H1 (cell line): ENCODE results near the gene TTC9. TPM values are rescaled to one million over a fixed set of nuclear protein-coding genes. Genes with fewer than 3 reads are reported as not detected.

Experiments
- CTCF ChIA-PET: fragments of 300-600 bp; sonication (Branson Sonifier 250); formaldehyde crosslinking; loops from one replicate; lab custom pipeline; 2021; ENCODE audit not compliant: partially characterized antibody; lab: Charles Lee
- POLR2A ChIA-PET: fragments of 300-600 bp; sonication (Branson Sonifier 250); formaldehyde crosslinking; loops from one replicate; lab custom pipeline; 2021; ENCODE audit warnings: inconsistent platforms; ENCODE audit not compliant: partially characterized antibody; lab: Charles Lee
- DNase-seq, 2 experiments: peaks; one replicate each; pipeline versions ENCODE4 v3.0.0 to v3.0.0-alpha.2; 2010 to 2022; ENCODE audit warnings: low spot score in 2 of 2, low read depth in 1 of 2, mixed read lengths in 1 of 2
- FAIRE-seq: peaks from 2 replicates; lab custom pipeline; 2011; peaks lifted over from hg19 to GRCh38; lab: Jason Lieb, UNC
- H2AFZ ChIP-seq: 2 replicates; pipeline ENCODE4 v1.8.1; 2012; ENCODE audit warnings: low read length, inconsistent platforms
- H2AK5ac ChIP-seq: 2 replicates; pipeline ENCODE4 v1.6.1; 2013; ENCODE audit warnings: low read depth, low read length
- H2BK120ac ChIP-seq: replicated peaks from 2 replicates; pipeline ENCODE3; 2013; ENCODE audit warnings: low read depth, low read length, inconsistent platforms
- H2BK12ac ChIP-seq: 2 replicates; pipeline ENCODE4 v1.6.1; 2013; ENCODE audit warnings: low read depth, low read length
- H2BK15ac ChIP-seq: 2 replicates; pipeline ENCODE4 v1.6.1; 2013; ENCODE audit warnings: low read length
- H2BK20ac ChIP-seq: 2 replicates; pipeline ENCODE4 v1.6.1; 2013; ENCODE audit warnings: low read length
- H2BK5ac ChIP-seq: 2 replicates; pipeline ENCODE4 v1.6.1; 2013; ENCODE audit warnings: low read depth, low read length
- H3K14ac ChIP-seq: 2 replicates; pipeline ENCODE4 v1.6.1; 2013; ENCODE audit warnings: inconsistent platforms; ENCODE audit not compliant: insufficient read length
- H3K18ac ChIP-seq: 2 replicates; pipeline ENCODE4 v1.6.1; 2013; ENCODE audit warnings: low read length; ENCODE audit errors: extremely low read depth
- H3K23ac ChIP-seq: 2 replicates; pipeline ENCODE4 v1.6.1; 2013; ENCODE audit warnings: inconsistent platforms; ENCODE audit not compliant: insufficient read length
- H3K23me2 ChIP-seq: 2 replicates; pipeline ENCODE4 v1.6.1; 2013; ENCODE audit warnings: low read depth, low read length
- H3K27ac ChIP-seq: 2 replicates; pipeline ENCODE4 v1.6.1; 2011; ENCODE audit warnings: low read depth, low read length, inconsistent platforms
- H3K27me3 ChIP-seq, 4 experiments: replicated peaks in 1 of 4; 1 replicate in 1 of 4; 2 replicates in 3 of 4; pipeline versions ENCODE4 v1.6.1 to v1.8.1; 2011 to 2013; ENCODE audit warnings: low read length in 3 of 4, mild to moderate bottlenecking in 3 of 4, inconsistent platforms in 2 of 4, mixed read lengths in 2 of 4, moderate library complexity in 1 of 4; ENCODE audit not compliant: control insufficient read depth in 3 of 4, insufficient read depth in 3 of 4; ENCODE audit errors: extremely low read depth in 1 of 4
- H3K36me3 ChIP-seq, 4 experiments: 2 replicates each; pipeline versions ENCODE4 v1.6.1 to v1.8.1; 2011 to 2013; ENCODE audit warnings: mild to moderate bottlenecking in 4 of 4, low read length in 3 of 4, moderate library complexity in 2 of 4, control low read depth in 1 of 4, inconsistent platforms in 1 of 4; ENCODE audit not compliant: insufficient read depth in 4 of 4, control insufficient read depth in 2 of 4
- H3K4ac ChIP-seq: replicated peaks from 2 replicates; pipeline ENCODE3; 2013; ENCODE audit warnings: low read length, low read depth, mixed read lengths, inconsistent platforms; ENCODE audit not compliant: insufficient read length
- H3K4me1 ChIP-seq, 4 experiments: replicated peaks in 1 of 4; 1 replicate in 1 of 4; 2 replicates in 3 of 4; pipeline versions ENCODE4 v1.6.1 to v1.8.1; 2011 to 2013; ENCODE audit warnings: low read length in 3 of 4, inconsistent platforms in 2 of 4, mixed read lengths in 1 of 4; ENCODE audit not compliant: insufficient read depth in 4 of 4, control insufficient read depth in 3 of 4
- H3K4me2 ChIP-seq, 2 experiments: 2 replicates each; pipeline versions ENCODE4 v1.6.1 to v1.8.1; 2011 to 2013; ENCODE audit warnings: low read depth in 2 of 2, low read length in 2 of 2, control low read depth in 1 of 2, inconsistent platforms in 1 of 2, mild to moderate bottlenecking in 1 of 2; ENCODE audit not compliant: insufficient read depth in 1 of 2
- H3K4me3 ChIP-seq, 4 experiments: fragments of 200-600, 300-600 bp in 1 of 4; sonication (generic), shearing (Covaris generic), sonication (Bioruptor Twin) in 1 of 4; 2 replicates each; pipeline versions ENCODE4 v1.5.1 to v1.8.1; 2011 to 2016; ENCODE audit warnings: low read length in 4 of 4, low read depth in 3 of 4, control low read depth in 2 of 4, inconsistent platforms in 2 of 4, mild to moderate bottlenecking in 2 of 4, mixed read lengths in 1 of 4, moderate library complexity in 1 of 4; ENCODE audit not compliant: insufficient read depth in 2 of 4; ENCODE audit errors: extremely low read depth in 1 of 4
- H3K56ac ChIP-seq: replicated peaks from 2 replicates; pipeline ENCODE3; 2013; ENCODE audit warnings: low read depth, mild to moderate bottlenecking, mixed read lengths, low read length, inconsistent platforms; ENCODE audit not compliant: insufficient read length
- H3K79me1 ChIP-seq: 2 replicates; pipeline ENCODE4 v1.6.1; 2013; ENCODE audit warnings: low read depth, low read length, control low read depth
- H3K79me2 ChIP-seq, 2 experiments: 2 replicates each; pipeline versions ENCODE4 v1.6.1 to v1.8.1; 2012 to 2013; ENCODE audit warnings: low read length in 2 of 2, mild to moderate bottlenecking in 2 of 2, inconsistent platforms in 1 of 2; ENCODE audit not compliant: insufficient read depth in 2 of 2, control insufficient read depth in 1 of 2
- H3K9ac ChIP-seq, 4 experiments: replicated peaks in 1 of 4; 1 replicate in 1 of 4; 2 replicates in 3 of 4; pipeline versions ENCODE4 v1.6.1 to v1.8.1; 2011 to 2013; ENCODE audit warnings: low read depth in 3 of 4, low read length in 3 of 4, control low read depth in 2 of 4, mild to moderate bottlenecking in 2 of 4, moderate library complexity in 2 of 4, inconsistent platforms in 1 of 4; ENCODE audit errors: extremely low read depth in 1 of 4
- H3K9me3 ChIP-seq, 2 experiments: 2 replicates each; pipeline versions ENCODE4 v1.6.1 to v1.8.1; 2012 to 2013; ENCODE audit warnings: mild to moderate bottlenecking in 2 of 2, moderate library complexity in 2 of 2, control low read depth in 1 of 2, inconsistent platforms in 1 of 2, low read depth in 1 of 2, low read length in 1 of 2, mixed read lengths in 1 of 2; ENCODE audit not compliant: insufficient read depth in 2 of 2
- H4K20me1 ChIP-seq, 2 experiments: replicated peaks in 1 of 2; 2 replicates each; pipeline versions ENCODE3 to v1.8.1; 2011 to 2013; ENCODE audit warnings: inconsistent platforms in 2 of 2, low read length in 2 of 2, mild to moderate bottlenecking in 1 of 2; ENCODE audit not compliant: insufficient read depth in 2 of 2, control insufficient read depth in 1 of 2
- H4K5ac ChIP-seq: 2 replicates; pipeline ENCODE4 v1.6.1; 2013; ENCODE audit warnings: low read length, low read depth, mixed read lengths, inconsistent platforms; ENCODE audit not compliant: insufficient read length
- H4K8ac ChIP-seq: 2 replicates; pipeline ENCODE4 v1.8.0; 2013; ENCODE audit warnings: mild to moderate bottlenecking, moderate library complexity, low read length, inconsistent platforms; ENCODE audit not compliant: insufficient read depth; ENCODE audit errors: extremely low read depth
- H4K91ac ChIP-seq: replicated peaks from 2 replicates; pipeline ENCODE3; 2013; ENCODE audit warnings: low read length, mixed read lengths, inconsistent platforms; ENCODE audit not compliant: insufficient read length
- BACH1 ChIP-seq: IDR thresholded peaks from 2 replicates; pipeline ENCODE4 v1.6.1; 2012; ENCODE audit warnings: low read length, improper control_type of control experiment
- CBX5 ChIP-seq: fragments of 300-800, 300-1000 bp; sonication (generic); IDR thresholded peaks from 2 replicates; pipeline ENCODE4 v1.7.1; 2016; ENCODE audit warnings: antibody characterized with exemption, low read length, low read depth
- JUN ChIP-seq: IDR thresholded peaks from 2 replicates; pipeline ENCODE4 v1.6.1; 2011; ENCODE audit warnings: low read depth, mild to moderate bottlenecking, improper control_type of control experiment, low read length
- RFX5 ChIP-seq: IDR thresholded peaks from 2 replicates; pipeline ENCODE4 v1.6.1; 2011; ENCODE audit warnings: low read depth, low read length, improper control_type of control experiment, borderline replicate concordance
- RXRA ChIP-seq: IDR thresholded peaks from 2 replicates; pipeline ENCODE4 v1.6.1; 2011; ENCODE audit warnings: low read depth, mild to moderate bottlenecking, low read length, moderate library complexity; ENCODE audit not compliant: insufficient read depth
- SAP30 ChIP-seq: fragments of 300-600 bp; sonication (generic); IDR thresholded peaks from 2 replicates; pipeline ENCODE4 v1.7.1; 2012; ENCODE audit warnings: low read length, moderate library complexity, mild to moderate bottlenecking, inconsistent platforms; ENCODE audit not compliant: insufficient read depth, insufficient replicate concordance
- SUZ12 ChIP-seq: fragments of 200-600 bp; sonication (generic); IDR thresholded peaks from 2 replicates; pipeline ENCODE4 v1.6.1; 2012; ENCODE audit warnings: mild to moderate bottlenecking, inconsistent platforms, low read length, moderate library complexity, mixed read lengths
- whole genome bisulfite sequencing, 2 experiments: shearing (Covaris generic) in 1 of 2; methylation state at CpG; one replicate each; pipeline versions ENCODE4 v1.1.6 to v1.1.7; 2013 to 2015; ENCODE audit warnings: low lambda C conversion rate in 2 of 2, mixed read lengths in 2 of 2, inconsistent platforms in 1 of 2, low coverage in 1 of 2, missing lambda C conversion rate in 1 of 2; ENCODE audit not compliant: insufficient replicate concordance in 2 of 2, insufficient coverage in 1 of 2, insufficient read length in 1 of 2; ENCODE audit errors: extremely low coverage in 1 of 2, missing lambda C conversion rate in 1 of 2; 5-methylcytosine and 5-hydroxymethylcytosine counted together
- polyA plus RNA-seq, 7 experiments: library from polyadenylated mRNA; depleted of rRNA in 3 of 7; stranded (reverse) in 5 of 7; unstranded in 2 of 7; fragments of >200 nt in 5 of 7; fragments of 200-250 nt in 2 of 7; gene quantifications; 1 replicate in 5 of 7; 2 replicates in 1 of 7; 4 replicates in 1 of 7; pipeline versions ENCODE4 v1.2.1 to v1.2.3, GENCODE V29; 2011 to 2013; ENCODE audit warnings: missing spikeins in 2 of 7, mixed read lengths in 2 of 7
- total RNA-seq: library from RNA; stranded (reverse); fragmentation: NEBNext Ultra II Directional; extraction: Animal tissue kit (Norgen Biotek cat#: 25700); gene quantifications from 2 replicates; pipeline ENCODE4 v1.2.1, GENCODE V29; 2021
- TF ChIP-seq, protein P1 (sequence below): IDR thresholded peaks from 2 replicates; pipeline ENCODE4 v1.6.1; 2012; ENCODE audit warnings: inconsistent platforms

The TTC9 gene
- total and polyA plus RNA-seq, 2 of the 8 experiments (the other 6 are each of a cell fraction or from before 2014, with no cell fraction given), result 21.0 to 29.5 TPM

- WGBS, 2 experiments, result 91% methylated on average over 5 of the region's 5 CpGs; no CpG with 5 or more reads in 1 of the 2 experiments
- Histone ChIP-seq H2BK120ac (no peak overlapping the region), H3K4me3 (no peak overlapping the region), H3K4me2 (no peak overlapping the region), H2BK12ac (no peak overlapping the region), H3K56ac (no peak overlapping the region), H3K9ac (no peak overlapping the region), H2BK15ac (0 out of 2 replicates have a peak overlapping the region, but pooled peaks have one; percentile 3), H4K91ac (peak overlapping the region; percentile 20), H3K9me3 (no peaks in the 10 kb centered on the region), H3K4ac (no peak overlapping the region), H3K4me1 (peaks cover 13 to 53% (median 38%) of the 10 kb centered on the region in 4 experiments; a peak in 6 of 7 replicates), H3K23ac (no peak overlapping the region), H3K79me1 (peaks cover 12% of the 10 kb centered on the region; the same call in 1 of the 2 replicates), H3K27me3 (no peaks in the 10 kb centered on the region), H2BK20ac (no peak overlapping the region), H2AK5ac (no peak overlapping the region), H2AFZ (no peak overlapping the region), H3K23me2 (no peaks in the 10 kb centered on the region; the same call in none of the 2 replicates), H3K14ac (no peak overlapping the region), H4K5ac (no peak overlapping the region), H4K8ac (no peak overlapping the region; the same call in 1 of the 2 replicates), H3K36me3 (peaks cover 0 to 8% (median 2%) of the 10 kb centered on the region in 4 experiments; a peak in 1 of 8 replicates), H3K79me2 (peaks cover 18 to 86% of the 10 kb centered on the region in 2 experiments), H3K18ac (no peak overlapping the region), H4K20me1 (no peaks in the 10 kb centered on the region), H3K27ac (no peak overlapping the region), H2BK5ac (peak overlapping the region; percentile 28; the same call in 1 of the 2 replicates)
- ChIA-PET POLR2A (interaction anchor here (1.3 to 10.6 kb wide), 4 partner anchors 8 to 59 kb away, joined by 3 to 116 read pairs (median 5); partner anchors contain the start of gene TTC9), CTCF (interaction anchor here (1.1 to 1.3 kb wide), 2 partner anchors 17 to 87 kb away, joined by 4 read pairs; no protein-coding TSS in a partner anchor)
- FAIRE-seq, result no peak
- peak in 1 of 2 experiments; percentile 24 for DNase-seq
- TF ChIP-seq SUZ12 (no peak), SAP30 (no peak), JUN (no peak), RXRA (no peak), CBX5 (no peak), BACH1 (no peak), RFX5 (no peak)
- TF ChIP-seq, protein P1, sequence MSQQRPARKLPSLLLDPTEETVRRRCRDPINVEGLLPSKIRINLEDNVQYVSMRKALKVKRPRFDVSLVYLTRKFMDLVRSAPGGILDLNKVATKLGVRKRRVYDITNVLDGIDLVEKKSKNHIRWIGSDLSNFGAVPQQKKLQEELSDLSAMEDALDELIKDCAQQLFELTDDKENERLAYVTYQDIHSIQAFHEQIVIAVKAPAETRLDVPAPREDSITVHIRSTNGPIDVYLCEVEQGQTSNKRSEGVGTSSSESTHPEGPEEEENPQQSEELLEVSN, result no peak
Observed at GRCh38 chr14:70651522-70651921, 9.8 kb downstream of the TTC9 start.
